Nephron progenitor cell (in vitro differentiated cells): Measurements from ENCODE around the gene ARHGAP12.

ENCODE experiments used
- DNase-seq: peaks from one replicate; pipeline ENCODE4 v3.0.0; 2021
- H3K27ac Mint-ChIP-seq: 2 replicates; pipeline ENCODE4 v1.8.0; 2021; ENCODE audit warnings: mild to moderate bottlenecking, moderate library complexity, mixed read lengths
- H3K27me3 Mint-ChIP-seq: 2 replicates; pipeline ENCODE4 v1.8.0; 2021; ENCODE audit warnings: mild to moderate bottlenecking, low read depth, mixed read lengths; ENCODE audit not compliant: poor library complexity
- H3K36me3 Mint-ChIP-seq: 2 replicates; pipeline ENCODE4 v1.8.0; 2021; ENCODE audit warnings: low read depth, mixed read lengths
- H3K4me1 Mint-ChIP-seq: 2 replicates; pipeline ENCODE4 v1.8.0; 2021; ENCODE audit warnings: mixed read lengths
- H3K4me3 Mint-ChIP-seq: 2 replicates; pipeline ENCODE4 v1.8.0; 2021; ENCODE audit warnings: mild to moderate bottlenecking, moderate library complexity, mixed read lengths
- H3K9me3 Mint-ChIP-seq: 2 replicates; pipeline ENCODE4 v1.8.0; 2021; ENCODE audit warnings: mild to moderate bottlenecking, moderate library complexity, mixed read lengths
- TF ChIP-seq, protein P1 (sequence below): fragments of 200-600 bp; sonication (generic); IDR thresholded peaks from 2 replicates; pipeline ENCODE4 v1.5.0; 2021; ENCODE audit warnings: antibody characterized with exemption

ARHGAP12 gene

GRCh38 chr10:31761156-31761555 is 167.5 kb downstream of the ARHGAP12 start:
- peak overlapping the region; percentile 89 for H3K4me3 Mint-ChIP-seq
- H3K4me1 Mint-ChIP-seq: peaks cover 60% of the 10 kb centered on the region
- no peak for DNase-seq
- TF ChIP-seq, protein P1, sequence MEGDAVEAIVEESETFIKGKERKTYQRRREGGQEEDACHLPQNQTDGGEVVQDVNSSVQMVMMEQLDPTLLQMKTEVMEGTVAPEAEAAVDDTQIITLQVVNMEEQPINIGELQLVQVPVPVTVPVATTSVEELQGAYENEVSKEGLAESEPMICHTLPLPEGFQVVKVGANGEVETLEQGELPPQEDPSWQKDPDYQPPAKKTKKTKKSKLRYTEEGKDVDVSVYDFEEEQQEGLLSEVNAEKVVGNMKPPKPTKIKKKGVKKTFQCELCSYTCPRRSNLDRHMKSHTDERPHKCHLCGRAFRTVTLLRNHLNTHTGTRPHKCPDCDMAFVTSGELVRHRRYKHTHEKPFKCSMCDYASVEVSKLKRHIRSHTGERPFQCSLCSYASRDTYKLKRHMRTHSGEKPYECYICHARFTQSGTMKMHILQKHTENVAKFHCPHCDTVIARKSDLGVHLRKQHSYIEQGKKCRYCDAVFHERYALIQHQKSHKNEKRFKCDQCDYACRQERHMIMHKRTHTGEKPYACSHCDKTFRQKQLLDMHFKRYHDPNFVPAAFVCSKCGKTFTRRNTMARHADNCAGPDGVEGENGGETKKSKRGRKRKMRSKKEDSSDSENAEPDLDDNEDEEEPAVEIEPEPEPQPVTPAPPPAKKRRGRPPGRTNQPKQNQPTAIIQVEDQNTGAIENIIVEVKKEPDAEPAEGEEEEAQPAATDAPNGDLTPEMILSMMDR: no peak
- peaks cover 5% of the 10 kb centered on the region for H3K36me3 Mint-ChIP-seq
- H3K9me3 Mint-ChIP-seq: peaks cover 9% of the 10 kb centered on the region
- H3K27ac Mint-ChIP-seq: peak overlapping the region; percentile 77
- peaks cover 3% of the 10 kb centered on the region for H3K27me3 Mint-ChIP-seq

GRCh38 chr10:31760674-31761081 is 168.0 kb downstream of the ARHGAP12 start:
- H3K27me3 Mint-ChIP-seq: peaks cover 3% of the 10 kb centered on the region
- H3K4me3 Mint-ChIP-seq: peak overlapping the region; percentile 89
- peaks cover 9% of the 10 kb centered on the region for H3K9me3 Mint-ChIP-seq
- peaks cover 5% of the 10 kb centered on the region for H3K36me3 Mint-ChIP-seq
- peak overlapping the region; percentile 98 for H3K27ac Mint-ChIP-seq
- TF ChIP-seq, protein P1: no peak
- DNase-seq: no peak
- H3K4me1 Mint-ChIP-seq: peaks cover 60% of the 10 kb centered on the region

DNA sequence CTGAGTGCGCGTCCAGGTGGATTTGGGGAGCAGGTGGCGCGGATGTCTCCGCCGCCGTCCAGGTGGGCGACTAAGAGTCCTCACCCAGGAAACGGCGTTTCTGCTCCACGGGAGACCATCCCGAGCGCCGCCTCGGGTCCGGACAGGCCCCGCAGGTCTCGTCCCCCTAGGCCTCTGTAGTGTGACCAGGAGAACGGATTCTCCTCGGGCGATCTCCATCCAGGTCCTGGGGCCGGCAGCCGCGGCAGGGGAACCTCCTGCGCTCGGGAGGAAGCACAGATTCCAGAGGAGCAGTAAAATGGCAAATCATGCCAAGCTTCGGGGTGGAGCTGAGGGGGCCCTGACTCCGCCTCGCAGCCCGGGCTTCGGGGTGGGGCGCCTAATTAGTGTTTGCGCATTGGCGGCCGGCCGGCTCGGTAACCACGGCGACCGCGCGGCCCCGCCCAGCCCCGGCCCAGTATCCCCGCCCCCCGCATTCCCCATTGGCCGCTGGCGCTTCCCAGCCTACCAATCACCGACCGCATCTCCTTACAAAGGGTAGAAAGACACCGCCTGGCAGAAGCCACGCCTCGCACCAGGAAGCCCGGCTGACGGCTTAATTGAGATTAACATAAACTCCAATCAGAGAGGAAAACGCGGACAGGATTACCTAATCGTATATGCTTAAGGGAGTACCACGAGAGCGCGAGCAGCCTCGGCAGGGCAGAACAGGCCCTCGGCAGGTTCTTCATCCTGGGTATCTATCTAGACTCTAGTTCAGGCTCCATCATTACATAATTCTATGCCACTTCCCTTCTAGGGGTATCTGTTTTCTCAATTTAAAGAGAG is 168.6 kb downstream of the ARHGAP12 start:
- H3K27me3 Mint-ChIP-seq: peaks cover 3% of the 10 kb centered on the region
- TF ChIP-seq, protein P1: no peak
- peak; percentile 95 for DNase-seq
- peaks cover 66% of the 10 kb centered on the region for H3K4me1 Mint-ChIP-seq
- H3K4me3 Mint-ChIP-seq: peak overlapping the region; percentile 89
- H3K27ac Mint-ChIP-seq: peak overlapping the region; percentile 98
- peaks cover 9% of the 10 kb centered on the region for H3K9me3 Mint-ChIP-seq
- H3K36me3 Mint-ChIP-seq: peaks cover 5% of the 10 kb centered on the region

DNA sequence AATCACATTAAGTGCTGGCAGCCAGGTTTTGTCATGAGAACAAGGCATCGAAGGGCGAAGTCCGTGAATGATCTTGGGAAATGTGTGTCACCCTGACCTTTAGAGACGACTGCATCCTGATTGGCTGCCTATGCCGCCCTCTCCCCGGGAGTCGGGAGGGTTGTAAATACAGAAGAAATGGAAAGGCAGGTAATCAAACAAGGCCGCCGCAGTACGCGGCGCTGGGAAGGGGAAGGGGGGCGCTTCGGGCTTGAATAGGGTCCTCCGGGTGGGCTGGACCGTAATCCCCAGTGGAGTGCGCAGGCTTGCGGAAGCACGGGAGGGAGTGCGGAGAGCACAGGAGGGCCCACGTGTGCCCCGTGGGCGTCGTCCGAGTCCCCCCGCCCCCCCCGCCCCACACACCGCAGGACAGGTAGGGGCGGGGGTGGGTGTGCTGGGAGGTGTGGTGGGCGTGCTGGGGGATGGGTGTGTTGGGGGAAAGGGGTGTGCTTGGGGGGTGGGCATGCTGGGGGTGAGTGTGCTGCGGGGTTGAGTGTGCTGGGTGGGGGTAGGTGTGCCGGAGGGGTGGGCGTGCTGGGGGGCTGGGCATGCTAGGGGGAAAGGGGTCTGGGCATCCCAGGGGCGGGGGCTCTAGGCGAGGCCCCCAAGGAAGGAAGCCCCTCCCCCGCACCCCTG is 169.4 kb downstream of the ARHGAP12 start:
- H3K36me3 Mint-ChIP-seq: peaks cover 5% of the 10 kb centered on the region
- TF ChIP-seq, protein P1: no peak
- peak overlapping the region; percentile 89 for H3K4me3 Mint-ChIP-seq
- H3K27ac Mint-ChIP-seq: peak overlapping the region; percentile 87
- peak; percentile 64 for DNase-seq
- H3K27me3 Mint-ChIP-seq: peaks cover 3% of the 10 kb centered on the region
- peaks cover 72% of the 10 kb centered on the region for H3K4me1 Mint-ChIP-seq
- peaks cover 9% of the 10 kb centered on the region for H3K9me3 Mint-ChIP-seq

DNA sequence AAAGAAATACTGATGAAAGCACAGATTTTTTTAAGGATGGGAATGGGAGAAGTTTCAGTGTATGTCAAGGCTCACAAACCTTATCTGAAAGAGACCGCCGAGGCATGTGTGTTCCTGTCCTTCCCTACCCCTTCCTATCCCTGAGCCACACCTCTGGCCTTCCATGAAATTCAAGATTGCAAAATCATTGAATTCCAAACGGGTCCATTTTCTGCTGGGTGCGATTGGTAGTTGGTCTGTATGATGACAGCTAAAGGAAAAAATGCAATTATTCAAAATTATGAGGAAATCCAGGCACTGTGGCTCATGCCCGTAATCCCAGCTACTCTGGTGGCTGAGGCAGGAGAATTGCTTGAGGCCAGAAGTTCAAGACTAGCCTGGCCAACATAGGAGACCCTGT is 170.1 kb downstream of the ARHGAP12 start:
- Mint-ChIP-seq H3K4me1 (peaks cover 72% of the 10 kb centered on the region), H3K36me3 (peaks cover 5% of the 10 kb centered on the region), H3K27me3 (peaks cover 3% of the 10 kb centered on the region), H3K27ac (no peak overlapping the region), H3K4me3 (peak overlapping the region; percentile 89), H3K9me3 (peaks cover 6% of the 10 kb centered on the region)
- no peak for DNase-seq
- TF ChIP-seq, protein P1: no peak
